GM15510 (cell line): ENCODE measurements around the gene CHAD.

Experiments used
- POLR2A ChIP-seq: IDR thresholded peaks from 3 replicates; pipeline ENCODE4 v1.6.1; 2011; ENCODE audit warnings: borderline replicate concordance; ENCODE audit not compliant: insufficient read length; ENCODE audit errors: extremely low read depth

Gene CHAD

GRCh38 chr17:50499270-50499669 lies 30.6 kb upstream of the CHAD start:
- no peak for TF ChIP-seq POLR2A

DNA sequence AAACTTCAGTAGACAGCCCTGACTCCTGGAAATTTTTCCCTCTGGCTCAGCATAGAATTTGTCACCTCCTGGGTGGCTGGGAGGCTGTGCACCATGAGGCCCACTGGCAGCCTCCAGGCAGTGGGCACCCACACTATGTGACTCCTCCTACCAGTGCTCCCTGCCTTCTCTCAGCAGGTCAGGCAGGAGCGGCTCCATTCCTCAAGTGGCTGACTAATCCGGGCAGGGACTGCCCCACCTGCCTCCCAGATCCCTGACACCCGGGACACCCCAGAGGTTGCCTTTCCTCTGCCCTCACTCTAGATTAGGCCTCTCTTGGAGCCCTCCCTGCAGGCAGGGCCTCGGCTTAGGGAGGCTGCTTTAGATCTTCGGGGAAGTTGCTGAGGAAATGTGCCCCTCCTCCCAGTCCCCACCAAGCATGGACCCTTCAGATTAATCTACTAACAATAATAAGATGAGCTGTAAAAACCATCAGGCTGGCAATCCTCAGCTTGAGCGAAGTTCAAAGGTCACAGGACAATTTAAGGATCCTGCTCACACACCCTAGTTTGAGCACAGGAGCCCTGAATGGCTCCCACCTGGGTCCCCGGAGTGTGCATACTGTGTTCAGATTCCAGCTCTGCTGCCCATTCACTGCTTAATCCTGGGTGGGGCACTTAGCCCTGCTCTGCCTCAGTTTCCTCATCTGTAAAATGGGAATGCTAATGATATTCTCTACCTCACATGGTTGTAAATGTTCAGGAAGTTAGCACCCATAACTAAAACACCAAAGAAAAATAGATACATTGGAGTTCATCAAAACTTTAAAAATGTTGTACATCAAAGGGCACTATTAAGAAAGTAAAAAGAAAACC lies 29.6 kb upstream of the CHAD start:
- no peak for TF ChIP-seq POLR2A

DNA sequence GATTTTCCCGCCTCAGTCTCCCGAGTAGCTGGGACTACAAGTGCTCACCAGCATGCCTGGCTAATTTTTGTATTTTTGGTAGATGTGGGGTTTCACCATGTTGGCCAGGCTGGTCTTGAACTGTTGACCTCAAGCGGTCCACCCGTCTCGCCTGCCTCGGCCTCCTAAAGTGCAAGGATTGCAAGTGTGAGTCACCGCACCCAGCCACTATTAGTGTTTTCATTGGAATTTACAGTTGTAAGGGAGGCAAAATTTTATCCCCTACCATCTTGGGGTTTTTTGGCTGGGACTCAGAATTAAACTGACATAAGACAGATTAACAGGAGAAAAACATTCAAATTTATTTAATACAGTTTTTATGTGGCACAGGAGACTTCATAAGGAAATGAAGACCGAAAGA lies 27.2 kb upstream of the CHAD start:
- TF ChIP-seq POLR2A, result no peak

DNA sequence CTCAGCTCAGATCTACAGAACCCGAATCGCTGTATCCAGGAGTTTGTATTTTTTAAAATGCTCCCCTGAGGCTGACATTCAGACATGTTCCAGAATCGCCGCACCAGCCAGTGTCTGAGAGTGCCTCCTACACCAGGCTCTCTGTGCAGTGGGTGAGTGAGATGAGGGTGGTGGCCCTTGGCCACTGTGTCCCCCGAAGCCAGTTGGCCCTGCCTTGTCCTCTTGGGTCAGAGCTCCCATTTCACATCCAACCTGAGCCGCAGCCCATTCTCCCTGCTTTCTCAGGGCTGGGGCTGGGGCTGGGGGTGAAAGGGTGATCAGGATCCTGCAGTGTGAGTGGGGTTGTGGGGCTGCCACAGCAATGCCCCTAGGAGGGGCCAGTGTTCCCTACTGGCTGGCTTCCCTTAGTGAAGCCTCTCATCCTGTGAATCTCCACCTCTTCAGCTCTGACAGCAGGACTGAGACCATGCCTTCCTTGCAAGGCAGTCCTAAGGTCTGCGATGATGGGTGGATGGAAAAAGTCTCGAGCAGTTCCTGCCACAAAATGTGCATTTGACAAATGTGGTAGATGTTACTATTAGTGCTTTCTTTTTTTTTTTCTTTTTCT lies 26.6 kb upstream of the CHAD start:
- no peak for TF ChIP-seq POLR2A

GRCh38 chr17:50493744-50494143 lies 25.1 kb upstream of the CHAD start:
- no peak for TF ChIP-seq POLR2A

GRCh38 chr17:50492214-50492613 lies 23.5 kb upstream of the CHAD start:
- no peak for TF ChIP-seq POLR2A

- no peak for TF ChIP-seq POLR2A
These were observed 22.8 kb upstream of the CHAD start for GRCh38 chr17:50491505-50491904.

DNA sequence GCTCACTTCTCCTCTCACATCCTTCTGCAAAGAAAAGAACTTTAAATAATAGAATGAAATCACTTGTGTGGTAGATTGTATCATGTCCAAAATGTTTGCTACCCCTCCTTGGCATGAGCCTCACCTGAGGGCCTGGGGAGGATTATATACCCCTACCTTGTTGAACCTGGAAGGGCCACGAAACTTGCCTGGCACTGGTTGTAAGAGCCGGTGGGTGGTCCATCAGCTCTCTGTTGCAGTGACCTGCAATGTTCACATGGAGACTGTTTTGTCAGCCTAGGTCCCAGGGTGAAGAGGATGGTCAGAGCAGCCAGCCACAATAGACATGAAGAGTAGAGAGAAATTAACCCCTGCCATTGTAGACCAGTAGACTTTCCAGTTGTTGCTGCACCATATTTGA lies 20.2 kb upstream of the CHAD start:
- no peak for TF ChIP-seq POLR2A

GRCh38 chr17:50487213-50488096 lies 18.8 kb upstream of the CHAD start:
- no peak for TF ChIP-seq POLR2A

- no peak for TF ChIP-seq POLR2A
These were observed 15.9 kb upstream of the CHAD start for GRCh38 chr17:50484386-50485155.

DNA sequence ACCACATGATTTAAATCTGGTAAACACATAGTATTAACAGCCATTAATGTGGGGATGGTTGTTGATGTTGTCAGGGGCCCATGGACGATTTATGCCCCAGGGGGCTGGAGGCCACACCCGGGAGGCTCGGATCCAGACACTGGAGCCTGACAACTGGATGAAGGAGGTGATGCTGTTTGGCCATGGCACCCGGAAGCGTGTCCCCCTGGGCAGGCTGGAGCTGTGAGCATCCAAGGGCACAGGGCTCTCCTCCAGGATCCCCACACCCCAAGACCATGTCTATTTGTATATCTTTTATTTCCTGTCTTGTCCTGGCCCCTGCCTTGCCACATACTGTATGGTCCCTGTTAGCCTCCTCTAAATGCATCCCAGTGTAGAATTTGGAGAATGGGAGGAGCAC lies 14.6 kb upstream of the CHAD start:
- no peak for TF ChIP-seq POLR2A

GRCh38 chr17:50482516-50482915 lies 13.8 kb upstream of the CHAD start:
- TF ChIP-seq POLR2A, result no peak

- no peak for TF ChIP-seq POLR2A
These were observed 13.4 kb upstream of the CHAD start for GRCh38 chr17:50482110-50482509.

DNA sequence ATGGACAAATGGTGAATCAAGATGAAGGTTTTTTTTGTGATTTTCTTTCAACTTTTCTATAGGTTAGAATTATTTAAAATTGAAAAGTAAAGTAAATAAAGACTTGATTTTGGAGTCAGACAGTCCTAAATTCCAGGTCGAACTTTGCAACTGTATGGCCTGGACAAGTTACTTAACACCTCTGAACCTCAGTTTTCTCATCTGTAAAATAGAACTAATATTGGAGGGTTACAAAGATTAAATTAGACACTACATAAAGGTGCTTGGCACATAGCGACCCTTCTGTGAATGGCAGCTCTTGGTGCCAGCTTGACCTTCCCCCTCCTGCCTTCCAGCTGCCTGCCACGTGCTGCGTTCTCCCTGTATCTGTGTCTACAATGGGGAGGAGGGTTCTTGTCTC lies 13.0 kb upstream of the CHAD start:
- no peak for TF ChIP-seq POLR2A
